ENCODE data around the gene TAF12. TPM values are rescaled to one million over a fixed set of nuclear protein-coding genes. Genes with fewer than 3 reads are reported as not detected.
"Not testable (repeated sequence)": the region's sequence is repeated elsewhere in the genome, so short reads cannot be mapped to it uniquely, and the experiment has no call there.

Gene TAF12
- total RNA-seq, 1 experiment from 2014 or later: 39.5 TPM

- H3K79me2 ChIP-seq (ENCODE audit: low read length): peaks cover 39% of the 10 kb centered on the region
- peak overlapping the region; percentile 96 for H3K27ac ChIP-seq (ENCODE audit: low read length)
- no peaks in the 10 kb centered on the region for H3K27me3 ChIP-seq (ENCODE audit: low read length)
- H3K9me3 ChIP-seq (ENCODE audit: low read length): no peaks in the 10 kb centered on the region
- H2AFZ ChIP-seq (ENCODE audit: low read length): no peak overlapping the region
- no peaks in the 10 kb centered on the region for H4K20me1 ChIP-seq (ENCODE audit: insufficient read depth, low read depth, low read length)
- no peaks in the 10 kb centered on the region for H3K36me3 ChIP-seq (ENCODE audit: insufficient read depth, low read length)
- H3K9me2 ChIP-seq (replicated peaks; ENCODE audit: insufficient read depth, low read length): no peaks in the 10 kb centered on the region
- peak overlapping the region; percentile 99 for H3K9ac ChIP-seq (ENCODE audit: low read length)
- peak overlapping the region; percentile 80 for H3K4me3 ChIP-seq (ENCODE audit: low read length)
- H3K4me2 ChIP-seq (ENCODE audit: low read depth, low read length, poor library complexity, severe bottlenecking): peak overlapping the region; percentile 80
- peaks cover 16% of the 10 kb centered on the region for H3K4me1 ChIP-seq (ENCODE audit: low read length)
- DNase-seq: peak; percentile 79
These were observed 26.3 kb upstream of the TAF12 start for GRCh38 chr1:28668956-28669723.

GRCh38 chr1:28668191-28668955 is 25.5 kb upstream of the TAF12 start, which contains the start of gene GMEB1:
TSS of gene GMEB1 (plus strand) at chr1:28668784. CDS start at chr1:28683613, 14,829 bp downstream.
- H3K9ac ChIP-seq (ENCODE audit: low read length): peak within 1 kb of the TSS; percentile 99

GRCh38 chr1:28666806-28667205 is 23.9 kb upstream of the TAF12 start:
- no peak overlapping the region for H3K4me2 ChIP-seq (ENCODE audit: low read depth, low read length, poor library complexity, severe bottlenecking)
- no peak for DNase-seq
- H2AFZ ChIP-seq (ENCODE audit: low read length): no peak overlapping the region
- no peaks in the 10 kb centered on the region for H3K36me3 ChIP-seq (ENCODE audit: insufficient read depth, low read length)
- no peaks in the 10 kb centered on the region for H4K20me1 ChIP-seq (ENCODE audit: insufficient read depth, low read depth, low read length)
- peaks cover 28% of the 10 kb centered on the region for H3K79me2 ChIP-seq (ENCODE audit: low read length)
- no peaks in the 10 kb centered on the region for H3K27me3 ChIP-seq (ENCODE audit: low read length)
- no peaks in the 10 kb centered on the region for H3K9me2 ChIP-seq (replicated peaks; ENCODE audit: insufficient read depth, low read length)
- no peaks in the 10 kb centered on the region for H3K9me3 ChIP-seq (ENCODE audit: low read length)
- H3K27ac ChIP-seq (ENCODE audit: low read length): no peak overlapping the region
- H3K4me3 ChIP-seq (ENCODE audit: low read length): no peak overlapping the region
- H3K9ac ChIP-seq (ENCODE audit: low read length): no peak overlapping the region
- H3K4me1 ChIP-seq (ENCODE audit: low read length): peaks cover 16% of the 10 kb centered on the region

More at GRCh38 chr1:28668191-28668955, 25.5 kb upstream of the TAF12 start, which contains the start of gene GMEB1:
- Histone ChIP-seq H3K27me3 (ENCODE audit: low read length) (no peaks in the 10 kb centered on the region), H3K9me2 (replicated peaks; ENCODE audit: insufficient read depth, low read length) (no peaks in the 10 kb centered on the region), H3K79me2 (ENCODE audit: low read length) (peaks cover 32% of the 10 kb centered on the region), H2AFZ (ENCODE audit: low read length) (peak within 1 kb of the TSS; percentile 99), H3K27ac (ENCODE audit: low read length) (peak within 1 kb of the TSS; percentile 96), H4K20me1 (ENCODE audit: insufficient read depth, low read depth, low read length) (no peaks in the 10 kb centered on the region), H3K36me3 (ENCODE audit: insufficient read depth, low read length) (no peaks in the 10 kb centered on the region), H3K9me3 (ENCODE audit: low read length) (no peaks in the 10 kb centered on the region), H3K4me1 (ENCODE audit: low read length) (peaks cover 16% of the 10 kb centered on the region), H3K4me3 (ENCODE audit: low read length) (peak within 1 kb of the TSS; percentile 95), H3K4me2 (ENCODE audit: low read depth, low read length, poor library complexity, severe bottlenecking) (peak within 1 kb of the TSS; percentile 96)
- DNase-seq: peak; percentile 96

DNA sequence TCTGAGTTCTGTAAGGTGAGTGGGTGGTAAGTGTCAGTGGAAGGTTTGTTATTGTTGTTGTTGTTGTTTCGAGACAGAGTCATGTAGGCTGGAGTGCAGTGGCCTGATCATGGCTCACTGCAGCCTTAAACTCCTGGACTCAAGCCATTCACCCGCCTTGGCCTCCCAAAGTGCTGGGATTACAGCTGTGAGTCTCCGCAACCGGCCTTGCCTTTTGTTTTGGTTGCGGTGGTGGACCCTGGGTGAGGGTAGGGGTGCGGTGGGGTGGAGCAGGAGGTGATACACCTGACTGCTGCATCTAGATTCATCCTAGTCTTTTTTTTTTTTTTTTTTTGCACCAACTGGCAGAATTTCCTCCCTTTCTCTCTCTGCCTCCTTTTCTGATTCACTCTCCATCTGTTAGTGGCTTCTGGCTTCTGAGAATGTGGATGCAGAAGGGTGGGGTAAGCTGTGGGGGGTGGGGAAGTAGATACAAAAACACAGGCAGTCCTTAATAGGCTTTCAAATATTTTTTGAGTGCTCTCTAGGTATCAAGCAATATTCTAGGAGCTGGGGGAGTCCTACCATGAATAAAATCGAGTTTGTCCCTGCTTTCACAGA is 21.1 kb upstream of the TAF12 start:
- H2AFZ ChIP-seq (ENCODE audit: low read length): no peak overlapping the region

DNA sequence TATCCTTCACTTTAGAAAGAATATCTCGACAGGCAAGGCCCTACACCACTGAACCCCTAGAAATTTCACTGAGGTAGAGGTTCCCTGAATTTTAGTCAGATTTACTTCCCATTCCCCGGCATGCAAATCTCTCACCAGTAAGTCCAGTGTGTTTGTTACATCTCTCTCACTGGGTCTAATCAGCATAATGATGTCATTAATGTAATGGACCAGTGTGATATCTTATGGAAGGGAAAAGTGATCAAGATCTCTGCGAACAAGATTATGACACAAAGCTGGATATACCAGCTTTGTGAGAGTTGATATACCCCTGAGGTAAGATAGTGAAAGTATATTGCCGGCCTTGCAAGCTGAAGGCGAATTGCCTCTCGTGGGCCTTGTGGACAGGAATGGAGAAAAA is 13.5 kb upstream of the TAF12 start:
- DNase-seq: no peak
- Histone ChIP-seq H3K9me3 (ENCODE audit: low read length) (no peaks in the 10 kb centered on the region), H3K27ac (ENCODE audit: low read length) (no peak overlapping the region), H3K27me3 (ENCODE audit: low read length) (no peaks in the 10 kb centered on the region), H3K9me2 (replicated peaks; ENCODE audit: insufficient read depth, low read length) (no peaks in the 10 kb centered on the region), H3K9ac (ENCODE audit: low read length) (no peak overlapping the region), H3K79me2 (ENCODE audit: low read length) (no peaks in the 10 kb centered on the region), H3K4me3 (ENCODE audit: low read length) (no peak overlapping the region), H3K4me2 (ENCODE audit: low read depth, low read length, poor library complexity, severe bottlenecking) (no peak overlapping the region), H3K36me3 (ENCODE audit: insufficient read depth, low read length) (no peaks in the 10 kb centered on the region), H4K20me1 (ENCODE audit: insufficient read depth, low read depth, low read length) (no peaks in the 10 kb centered on the region), H3K4me1 (ENCODE audit: low read length) (no peaks in the 10 kb centered on the region), H2AFZ (ENCODE audit: low read length) (no peak overlapping the region)

More for the DNA sequence above, 21.1 kb upstream of the TAF12 start:
- no peaks in the 10 kb centered on the region for H3K9me3 ChIP-seq (ENCODE audit: low read length)
- no peak for DNase-seq
- no peaks in the 10 kb centered on the region for H3K36me3 ChIP-seq (ENCODE audit: insufficient read depth, low read length)
- H3K27me3 ChIP-seq (ENCODE audit: low read length): no peaks in the 10 kb centered on the region
- no peaks in the 10 kb centered on the region for H4K20me1 ChIP-seq (ENCODE audit: insufficient read depth, low read depth, low read length)
- no peak overlapping the region for H3K4me2 ChIP-seq (ENCODE audit: low read depth, low read length, poor library complexity, severe bottlenecking)
- no peak overlapping the region for H3K9ac ChIP-seq (ENCODE audit: low read length)
- no peak overlapping the region for H3K27ac ChIP-seq (ENCODE audit: low read length)
- no peaks in the 10 kb centered on the region for H3K9me2 ChIP-seq (replicated peaks; ENCODE audit: insufficient read depth, low read length)
- no peak overlapping the region for H3K4me3 ChIP-seq (ENCODE audit: low read length)
- peaks cover 4% of the 10 kb centered on the region for H3K79me2 ChIP-seq (ENCODE audit: low read length)
- peaks cover 11% of the 10 kb centered on the region for H3K4me1 ChIP-seq (ENCODE audit: low read length)

- not testable (repeated sequence) for H3K9ac ChIP-seq (ENCODE audit: low read length); H3K79me2 ChIP-seq (ENCODE audit: low read length); H3K4me3 ChIP-seq (ENCODE audit: low read length); H3K9me3 ChIP-seq (ENCODE audit: low read length); H3K27me3 ChIP-seq (ENCODE audit: low read length); H3K4me1 ChIP-seq (ENCODE audit: low read length); H3K9me2 ChIP-seq (replicated peaks; ENCODE audit: insufficient read depth, low read length); H3K4me2 ChIP-seq (ENCODE audit: low read depth, low read length, poor library complexity, severe bottlenecking); H2AFZ ChIP-seq (ENCODE audit: low read length); DNase-seq; H4K20me1 ChIP-seq (ENCODE audit: insufficient read depth, low read depth, low read length); H3K27ac ChIP-seq (ENCODE audit: low read length); H3K36me3 ChIP-seq (ENCODE audit: insufficient read depth, low read length)
These were observed 12.8 kb upstream of the TAF12 start for GRCh38 chr1:28655448-28656311.

GRCh38 chr1:28653870-28654269 is 11.0 kb upstream of the TAF12 start:
- not testable (repeated sequence) for H3K4me2 ChIP-seq (ENCODE audit: low read depth, low read length, poor library complexity, severe bottlenecking); H3K36me3 ChIP-seq (ENCODE audit: insufficient read depth, low read length); H3K79me2 ChIP-seq (ENCODE audit: low read length); H2AFZ ChIP-seq (ENCODE audit: low read length); H3K4me1 ChIP-seq (ENCODE audit: low read length); H3K9me3 ChIP-seq (ENCODE audit: low read length); H3K27me3 ChIP-seq (ENCODE audit: low read length); H3K9ac ChIP-seq (ENCODE audit: low read length); H3K4me3 ChIP-seq (ENCODE audit: low read length); H3K27ac ChIP-seq (ENCODE audit: low read length); H4K20me1 ChIP-seq (ENCODE audit: insufficient read depth, low read depth, low read length); H3K9me2 ChIP-seq (replicated peaks; ENCODE audit: insufficient read depth, low read length)
- peak; percentile 52 for DNase-seq
